Stimulated activated CD4-positive, alpha-beta T cell treated with anti-CD3 and anti-CD28 coated beads, Interleukin-4, amount 100 ng/mL, for 24 hours (primary cell): ENCODE results near the gene C1orf87.

Experiments used
- DNase-seq: peaks from one replicate; pipeline ENCODE4 v3.0.0-alpha.2; 2020

The C1orf87 gene

DNA sequence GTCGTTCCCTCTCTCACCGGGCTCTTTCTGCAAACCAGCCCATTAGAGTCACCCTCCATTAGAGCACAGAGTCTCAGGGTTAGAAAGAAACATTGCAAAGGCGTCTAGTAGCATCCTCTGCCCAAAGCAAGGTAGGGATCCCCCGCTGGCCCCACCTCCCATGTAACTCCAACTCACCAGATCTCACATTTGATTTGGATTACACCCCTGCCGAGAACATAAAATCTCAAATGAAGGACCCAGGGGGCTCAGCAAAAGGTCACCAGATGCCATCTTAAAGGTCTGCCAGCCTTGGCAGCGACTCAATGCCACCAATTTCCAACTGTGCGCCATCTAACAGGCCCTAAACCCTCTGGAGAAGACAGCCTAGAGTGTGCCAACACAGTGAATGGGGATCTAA lies 14.1 kb downstream of the C1orf87 start:
- DNase-seq = no peak

DNA sequence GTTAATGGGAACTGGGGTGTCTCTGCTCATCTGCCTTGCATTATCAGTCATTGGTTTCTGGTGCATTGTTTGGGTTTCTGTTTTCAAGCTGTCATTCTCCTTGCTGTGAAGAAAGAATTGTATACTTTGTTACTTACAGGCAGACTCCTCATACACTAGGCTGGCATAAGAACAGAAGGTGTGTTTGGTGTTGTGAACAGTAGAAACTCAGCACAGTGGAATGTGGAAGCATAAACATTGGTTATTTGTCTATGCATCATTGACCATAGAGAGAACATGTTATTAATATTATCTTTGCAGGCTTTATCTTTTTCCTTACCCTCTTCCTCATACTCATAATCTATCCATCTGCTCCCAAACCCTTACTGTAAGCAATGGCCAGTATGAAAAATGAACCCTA lies 18.2 kb downstream of the C1orf87 start:
- no peak for DNase-seq

DNA sequence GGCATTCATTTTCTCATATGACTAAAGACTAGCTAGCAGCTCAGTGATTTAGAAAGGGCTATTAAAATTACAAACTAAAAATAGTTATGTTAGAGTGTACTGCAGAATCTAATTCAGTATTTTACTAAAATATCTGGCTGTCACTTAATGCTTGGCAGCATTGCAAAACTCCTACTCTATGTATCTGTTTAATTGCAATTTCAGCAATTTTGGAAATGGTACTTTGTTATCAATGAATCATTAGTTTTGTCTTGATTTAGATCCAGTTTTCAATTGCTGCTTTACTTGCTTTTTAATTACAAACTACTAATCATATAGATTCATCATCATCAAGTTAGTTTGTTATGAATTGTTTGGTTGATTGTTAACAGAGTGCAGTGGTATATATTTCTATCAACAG lies 19.2 kb downstream of the C1orf87 start:
- DNase-seq = no peak

DNA sequence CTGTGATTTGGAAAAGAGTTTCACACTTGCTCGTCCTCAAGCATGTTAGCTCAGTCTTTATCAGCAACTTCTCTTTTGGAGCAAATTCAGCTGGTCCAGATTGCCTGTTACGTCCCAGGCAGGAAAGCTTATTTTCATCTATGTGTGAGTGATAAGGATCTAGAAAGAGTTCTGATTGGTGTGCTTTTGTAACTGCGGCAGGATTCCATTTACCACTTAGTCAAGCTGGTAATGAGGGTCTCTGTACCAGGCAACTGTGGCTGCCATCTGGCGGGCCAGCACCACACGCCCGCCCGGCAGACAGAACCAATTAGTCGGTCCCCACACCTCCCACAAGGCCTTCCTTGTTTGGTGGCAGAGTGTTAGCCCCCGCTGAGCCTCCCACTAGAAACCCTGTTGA lies 21.0 kb downstream of the C1orf87 start:
- DNase-seq = no peak

DNA sequence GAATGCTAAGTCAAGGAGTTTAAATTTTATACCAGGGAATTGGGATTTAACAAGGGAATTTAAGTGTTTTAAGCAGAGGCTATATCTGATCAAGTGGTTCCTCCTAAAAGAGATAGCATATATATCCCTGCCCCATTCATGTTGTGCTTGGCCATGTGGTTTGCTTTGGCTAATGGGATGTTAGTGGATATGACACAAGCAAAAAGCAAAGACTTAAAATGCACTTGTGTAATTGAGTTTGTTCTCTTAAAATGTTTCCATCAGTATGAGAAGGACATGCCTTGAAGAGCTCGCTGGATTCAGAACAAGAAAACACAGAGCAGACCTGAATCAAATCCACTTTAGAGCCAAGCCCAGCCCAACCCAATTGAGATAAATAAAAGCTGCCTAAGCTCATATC lies 22.4 kb downstream of the C1orf87 start:
- DNase-seq = no peak

DNA sequence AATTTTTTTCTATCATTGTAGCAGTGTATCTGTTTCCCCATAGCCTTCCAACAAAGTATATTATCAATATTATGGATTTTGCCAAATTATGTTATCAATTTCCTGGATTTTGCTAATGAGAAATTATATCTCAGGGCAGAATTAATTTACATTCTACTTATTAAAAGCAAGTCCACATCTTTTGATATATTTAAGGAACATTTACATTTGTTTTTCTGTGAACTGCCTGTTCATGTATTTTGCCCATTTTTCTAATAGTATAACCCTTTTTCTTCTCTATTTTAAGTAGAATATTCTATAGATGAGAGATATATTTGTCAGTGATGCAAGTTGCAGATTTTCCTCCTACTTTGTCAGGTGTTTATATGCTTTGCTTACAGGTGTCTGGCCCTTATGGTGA lies 24.4 kb downstream of the C1orf87 start:
- no peak for DNase-seq

DNA sequence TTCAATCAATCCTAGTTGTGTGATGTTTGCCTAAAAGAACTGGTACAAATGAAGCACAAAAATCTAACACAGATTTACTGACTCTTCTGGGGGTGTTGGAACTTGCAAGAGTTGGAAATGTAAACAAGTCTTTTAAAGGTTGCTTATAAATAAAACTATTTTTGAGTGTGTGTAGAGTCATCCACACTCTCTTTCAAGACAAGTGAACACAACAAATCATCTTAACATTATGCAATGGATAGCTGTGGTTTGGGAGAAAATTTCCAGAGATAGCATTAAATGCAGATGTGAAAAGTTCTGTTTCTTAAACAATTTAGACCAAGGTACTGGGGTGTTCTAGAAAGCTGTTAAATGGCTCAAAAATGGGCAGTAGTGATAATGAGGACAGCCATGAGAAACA lies 28.7 kb downstream of the C1orf87 start:
- no peak for DNase-seq

DNA sequence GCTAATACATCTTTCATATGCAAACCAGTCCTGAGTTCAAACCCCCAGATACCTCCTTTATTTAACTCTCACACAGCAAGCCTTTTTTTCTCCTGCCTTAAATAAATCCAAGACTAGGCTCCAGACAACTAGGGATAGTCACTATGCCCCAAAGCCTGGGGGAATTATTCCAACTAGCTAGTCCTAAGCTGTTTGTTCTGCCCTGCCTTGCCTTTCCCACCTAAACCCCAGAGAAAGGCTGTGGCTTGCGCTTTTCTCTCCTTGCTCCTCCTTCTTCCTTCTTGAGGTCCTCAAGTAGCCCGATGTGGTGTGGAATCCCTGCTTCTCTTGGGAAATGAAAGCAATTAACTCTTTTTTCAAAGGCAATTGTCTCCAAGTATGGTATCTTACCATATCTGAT lies 31.8 kb downstream of the C1orf87 start:
- DNase-seq = no peak

DNA sequence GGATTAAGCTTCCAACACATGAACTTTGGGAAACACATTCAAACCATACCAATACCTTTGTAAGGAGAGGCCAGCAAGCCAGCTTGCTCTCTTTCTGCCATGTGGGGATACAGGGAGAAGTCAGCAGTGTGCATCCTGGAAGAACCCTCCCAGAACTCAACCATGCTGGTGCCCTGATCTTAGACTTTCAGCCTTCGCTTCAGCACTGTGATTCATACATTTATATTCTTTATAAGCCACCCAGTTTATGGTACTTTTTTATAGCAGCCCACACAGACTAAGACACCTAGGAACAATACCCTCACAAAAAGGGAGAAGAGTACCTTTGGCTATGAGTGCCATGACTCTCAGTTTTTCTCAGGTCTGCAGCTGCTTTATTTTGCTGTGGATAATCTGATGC lies 35.9 kb downstream of the C1orf87 start:
- no peak for DNase-seq

DNA sequence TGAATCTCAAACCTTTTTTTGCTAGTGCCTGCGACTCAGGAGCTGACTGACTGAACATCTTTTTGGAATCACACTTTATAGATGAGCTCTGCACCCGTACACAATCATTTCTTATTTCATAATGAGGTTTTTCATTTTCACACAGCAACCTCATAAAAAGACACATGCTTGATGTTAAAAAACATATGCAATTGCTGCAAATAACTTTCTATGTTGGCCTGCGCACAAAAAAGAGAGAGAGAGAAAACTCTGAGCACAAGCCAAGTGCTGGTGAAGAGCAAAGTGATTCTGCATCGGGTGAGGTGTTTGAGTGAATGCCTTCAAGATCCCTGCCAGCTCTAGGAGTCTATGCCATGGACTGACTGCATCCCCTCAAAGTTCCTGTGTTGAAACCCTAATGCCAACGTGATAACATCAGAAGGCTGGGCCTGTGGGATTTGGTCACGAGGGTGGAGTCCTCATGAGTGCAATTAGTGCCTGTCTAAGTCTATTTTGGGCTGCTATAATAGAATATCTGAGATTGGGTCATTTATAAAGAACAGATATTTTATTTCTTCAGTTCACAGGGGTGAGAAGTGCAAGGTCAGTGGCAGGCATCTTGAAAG lies 36.6 kb downstream of the C1orf87 start:
- DNase-seq = no peak

DNA sequence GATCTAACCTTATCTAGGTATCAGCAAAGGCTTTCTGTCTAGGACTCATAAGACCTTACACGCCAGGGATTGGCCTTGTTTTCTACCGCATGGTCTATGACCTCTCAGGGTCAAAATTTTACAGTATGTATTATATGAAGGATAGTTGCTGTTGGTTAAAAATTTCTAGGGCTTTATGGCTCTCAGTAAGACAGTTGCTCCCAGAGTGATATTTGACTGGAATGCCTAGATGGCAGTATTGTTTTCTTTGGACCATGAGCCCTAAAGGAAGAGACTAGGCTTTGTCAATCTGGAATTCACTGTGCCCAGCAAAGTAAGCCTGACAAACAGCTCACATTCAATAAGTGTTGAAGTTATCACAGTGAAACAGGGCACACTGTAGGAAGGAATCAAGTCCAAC lies 37.6 kb downstream of the C1orf87 start:
- DNase-seq = no peak

DNA sequence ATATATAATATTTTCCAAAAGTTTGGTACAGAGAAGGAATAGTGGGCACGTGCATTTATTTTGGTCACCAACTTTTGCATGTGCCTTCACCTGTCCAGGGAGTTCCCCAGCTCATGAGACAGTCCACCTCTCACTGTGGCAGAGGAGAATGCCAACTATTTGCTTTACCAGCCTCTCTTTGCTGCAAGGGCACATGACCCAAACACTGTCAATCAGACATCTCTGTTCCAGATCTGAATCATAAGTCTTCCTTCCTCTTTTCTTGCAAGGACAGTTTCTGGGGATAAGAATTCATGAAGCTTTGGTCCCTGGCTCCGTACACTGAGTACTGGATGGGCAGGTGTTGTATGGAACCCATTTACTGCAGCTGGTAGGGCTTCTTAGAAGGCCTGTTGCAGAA lies 38.6 kb downstream of the C1orf87 start:
- DNase-seq = no peak

DNA sequence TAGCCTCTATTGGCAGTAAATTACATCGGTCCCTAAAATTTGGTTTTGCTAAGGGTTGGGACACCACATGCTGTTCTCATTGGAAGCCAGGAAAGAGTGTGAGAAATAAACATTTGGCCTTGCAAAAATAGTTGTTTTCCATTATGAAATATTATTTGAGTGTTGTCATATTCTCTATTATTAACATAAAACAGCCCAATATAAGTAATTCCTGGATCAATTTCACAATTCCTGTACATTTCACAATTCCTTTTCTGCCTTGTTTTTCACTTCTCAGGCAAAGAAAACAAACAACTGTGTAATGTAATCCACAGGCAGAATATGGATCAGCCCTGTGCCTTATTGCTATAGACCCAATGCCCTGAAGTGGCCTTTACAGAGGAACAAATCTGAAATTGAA lies 40.5 kb downstream of the C1orf87 start:
- no peak for DNase-seq

DNA sequence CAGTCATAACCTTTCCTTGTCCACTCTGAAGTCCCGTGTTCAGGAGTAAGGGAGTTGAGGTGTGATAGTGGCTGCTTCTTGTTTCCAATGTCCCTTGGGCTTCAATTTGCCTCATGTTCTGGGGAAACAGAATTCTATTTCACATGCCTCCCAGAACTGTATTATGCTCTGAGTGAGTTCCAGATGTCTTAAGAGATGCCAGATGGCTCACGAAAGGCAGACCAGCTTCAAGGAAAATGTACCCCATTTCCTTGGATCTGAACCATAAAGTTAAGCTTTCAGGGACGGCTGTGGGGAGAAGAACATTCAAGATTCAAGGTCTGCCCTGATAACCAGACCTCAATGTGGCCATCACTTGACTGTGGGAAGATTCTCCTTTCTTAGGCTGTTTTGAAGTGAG lies 42.4 kb downstream of the C1orf87 start:
- no peak for DNase-seq

DNA sequence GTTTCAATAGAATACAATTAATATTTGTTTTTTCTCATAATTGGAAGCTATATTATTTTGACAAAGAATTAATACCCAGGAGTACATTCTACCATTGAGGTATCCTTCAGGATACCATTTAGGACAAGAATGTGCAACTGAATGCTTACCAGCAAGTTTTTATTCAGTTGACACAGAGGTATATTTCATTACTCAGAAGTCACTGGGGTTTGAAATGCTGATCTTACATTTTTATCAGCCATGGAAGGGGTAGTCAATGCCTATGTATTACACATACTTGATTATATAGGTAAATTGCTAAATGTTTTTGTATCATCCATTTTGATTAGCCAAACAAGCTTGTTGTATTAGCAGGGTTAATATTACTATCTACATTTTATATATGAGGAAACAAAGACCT lies 48.0 kb downstream of the C1orf87 start:
- DNase-seq = no peak

DNA sequence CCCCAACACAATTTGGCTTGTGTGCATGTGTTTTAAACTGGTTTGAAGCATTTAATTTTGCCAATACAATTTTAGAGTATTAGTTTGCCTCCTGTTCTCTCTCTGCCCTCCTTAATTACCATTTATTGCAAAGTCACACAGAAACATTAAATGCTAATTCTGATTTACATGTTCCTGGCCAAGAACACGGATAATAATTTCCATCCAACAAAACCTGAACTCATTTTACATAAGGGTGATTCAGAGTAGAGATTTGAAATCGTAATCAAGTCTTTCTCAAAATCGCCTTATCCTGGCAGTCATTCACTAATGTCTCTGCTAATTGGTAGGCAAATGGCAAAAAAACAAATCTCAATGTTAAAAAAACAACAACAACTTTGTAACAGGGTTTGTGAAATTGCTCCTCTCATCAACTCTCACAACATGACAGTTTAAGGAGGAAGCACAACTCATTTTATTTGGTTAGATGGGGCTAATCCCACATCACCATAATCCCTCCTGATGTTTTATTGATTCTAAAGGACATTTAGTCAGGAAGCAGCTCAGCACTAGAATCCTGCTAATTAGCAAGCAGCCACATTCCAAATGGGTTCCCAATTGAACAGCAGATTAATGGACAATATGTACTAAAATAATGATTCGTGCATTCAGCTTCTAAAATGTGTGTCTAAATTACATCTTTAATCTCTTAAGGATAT lies 55.9 kb downstream of the C1orf87 start:
- DNase-seq = no peak

DNA sequence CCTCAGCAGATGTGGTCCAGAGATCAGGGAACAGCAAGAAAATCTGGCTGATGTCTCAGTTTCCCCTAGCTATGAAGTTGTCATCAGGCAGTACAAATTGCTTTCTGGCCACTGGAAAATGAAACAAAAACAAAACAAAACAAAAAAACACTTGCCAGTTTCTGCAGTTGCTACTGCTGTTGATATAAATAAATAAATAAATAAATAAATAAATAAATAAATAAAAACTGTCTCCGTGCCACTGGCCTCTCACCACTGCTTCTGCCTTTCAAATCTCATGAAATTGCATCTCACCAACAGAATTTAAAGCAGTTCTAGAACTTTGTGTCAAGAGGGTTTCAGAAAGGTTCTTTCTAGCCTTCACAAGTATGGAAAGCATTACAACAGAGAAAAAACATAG lies 62.9 kb downstream of the C1orf87 start:
- DNase-seq = no peak

DNA sequence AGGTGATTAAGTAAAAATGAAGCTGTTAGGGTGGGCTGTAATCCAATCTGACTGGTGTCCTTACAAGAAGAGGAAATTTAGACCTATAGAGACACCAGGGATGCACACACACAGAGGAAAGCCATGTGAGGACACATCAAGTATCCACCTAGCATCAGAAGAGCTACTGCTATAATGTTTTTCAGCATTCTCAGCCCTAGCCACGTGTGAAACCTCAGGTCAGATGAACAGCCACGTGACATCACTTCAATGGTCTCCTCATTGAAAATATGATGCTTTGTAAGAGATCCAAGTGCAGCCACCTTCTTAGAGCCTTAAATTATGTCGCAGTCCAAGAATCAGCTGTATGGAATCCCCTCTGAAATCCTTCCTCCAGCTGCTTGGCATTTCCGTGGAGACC lies 65.1 kb downstream of the C1orf87 start:
- DNase-seq = no peak

DNA sequence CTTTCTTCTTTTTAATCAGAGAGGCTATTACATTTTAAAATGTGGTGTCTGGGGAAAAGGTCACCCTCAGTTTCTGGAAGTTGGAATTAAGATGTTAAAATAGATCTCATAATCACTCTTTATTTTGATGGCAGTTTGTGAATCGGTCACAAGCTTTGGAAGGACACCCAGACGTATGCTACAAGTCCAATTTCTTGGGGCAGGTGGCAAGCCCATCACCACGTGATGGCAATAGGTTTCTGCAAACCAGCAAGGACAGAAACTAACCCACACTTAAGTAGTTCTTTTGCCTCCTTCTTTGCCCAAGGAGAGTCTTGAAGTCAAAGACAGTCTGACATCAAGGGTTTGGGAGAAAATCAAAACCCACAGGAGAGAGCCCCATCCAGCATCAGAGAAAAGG lies 72.9 kb downstream of the C1orf87 start:
- DNase-seq = no peak

DNA sequence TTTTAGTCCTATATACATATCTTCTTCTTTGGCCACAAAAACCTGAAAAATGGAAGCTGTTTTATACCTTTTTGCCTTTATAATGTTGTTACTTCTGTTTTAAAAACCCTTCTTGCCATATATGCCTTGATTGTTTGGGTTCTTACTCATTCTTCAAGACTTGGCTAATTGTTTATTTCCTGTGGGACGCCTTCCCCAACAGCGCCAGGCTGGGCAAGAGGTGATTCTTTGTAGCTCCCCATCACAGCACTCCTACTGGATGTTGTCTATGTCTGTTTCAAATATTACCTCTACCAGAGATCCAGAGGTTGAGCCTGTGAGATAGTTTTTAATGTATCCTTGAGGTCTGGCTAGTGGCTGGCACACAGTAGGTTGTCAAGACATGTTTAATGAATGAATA lies 73.8 kb downstream of the C1orf87 start:
- DNase-seq = no peak

DNA sequence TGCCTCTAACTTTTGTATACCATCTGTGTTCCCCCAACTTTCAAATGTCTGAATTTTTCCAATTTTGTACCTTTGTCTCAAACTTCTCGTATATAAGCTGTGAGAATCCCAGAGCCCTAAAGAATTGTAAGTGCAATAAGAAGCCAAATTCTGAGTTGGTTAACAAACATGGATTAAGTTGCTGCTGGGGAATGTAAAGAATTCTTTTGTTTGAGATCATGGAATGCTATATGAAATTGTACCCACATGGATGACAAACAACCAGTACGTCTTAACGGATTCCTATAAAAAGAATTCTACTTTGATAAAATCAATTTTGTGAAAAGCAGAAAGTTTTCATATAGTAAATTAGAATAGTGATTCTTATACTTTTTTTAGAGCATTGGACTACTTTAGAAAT lies 74.6 kb downstream of the C1orf87 start:
- DNase-seq = no peak

DNA sequence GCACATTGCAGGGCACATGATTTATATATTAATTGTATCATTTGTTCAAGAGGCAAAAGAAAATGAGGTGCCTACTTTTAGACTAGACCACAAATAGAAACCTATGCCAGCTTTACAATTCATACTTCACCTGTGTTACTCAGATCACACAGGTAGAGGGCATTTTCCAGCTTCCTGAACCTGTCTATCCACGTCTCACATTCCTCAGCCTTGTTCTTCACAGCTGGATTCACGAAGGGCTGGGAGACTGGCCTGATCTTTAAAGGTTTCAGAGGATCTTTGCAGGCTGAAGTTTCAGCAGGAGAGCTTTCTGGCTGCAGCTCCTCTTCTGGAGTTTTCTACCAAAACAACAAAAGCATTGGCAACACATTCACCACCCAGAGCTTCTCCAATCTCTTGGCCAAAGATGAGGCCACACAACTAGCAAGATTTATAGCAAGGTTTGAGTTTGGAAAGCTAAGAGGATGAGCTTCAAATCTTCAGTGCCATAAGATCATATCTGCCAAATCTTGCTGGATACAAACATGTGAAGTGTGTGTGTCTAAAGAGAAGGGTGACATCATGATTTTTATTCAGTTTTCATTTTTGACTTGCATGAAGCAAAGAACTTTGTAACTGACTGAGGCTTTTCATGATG lies 76.0 kb downstream of the C1orf87 start:
- no peak for DNase-seq

DNA sequence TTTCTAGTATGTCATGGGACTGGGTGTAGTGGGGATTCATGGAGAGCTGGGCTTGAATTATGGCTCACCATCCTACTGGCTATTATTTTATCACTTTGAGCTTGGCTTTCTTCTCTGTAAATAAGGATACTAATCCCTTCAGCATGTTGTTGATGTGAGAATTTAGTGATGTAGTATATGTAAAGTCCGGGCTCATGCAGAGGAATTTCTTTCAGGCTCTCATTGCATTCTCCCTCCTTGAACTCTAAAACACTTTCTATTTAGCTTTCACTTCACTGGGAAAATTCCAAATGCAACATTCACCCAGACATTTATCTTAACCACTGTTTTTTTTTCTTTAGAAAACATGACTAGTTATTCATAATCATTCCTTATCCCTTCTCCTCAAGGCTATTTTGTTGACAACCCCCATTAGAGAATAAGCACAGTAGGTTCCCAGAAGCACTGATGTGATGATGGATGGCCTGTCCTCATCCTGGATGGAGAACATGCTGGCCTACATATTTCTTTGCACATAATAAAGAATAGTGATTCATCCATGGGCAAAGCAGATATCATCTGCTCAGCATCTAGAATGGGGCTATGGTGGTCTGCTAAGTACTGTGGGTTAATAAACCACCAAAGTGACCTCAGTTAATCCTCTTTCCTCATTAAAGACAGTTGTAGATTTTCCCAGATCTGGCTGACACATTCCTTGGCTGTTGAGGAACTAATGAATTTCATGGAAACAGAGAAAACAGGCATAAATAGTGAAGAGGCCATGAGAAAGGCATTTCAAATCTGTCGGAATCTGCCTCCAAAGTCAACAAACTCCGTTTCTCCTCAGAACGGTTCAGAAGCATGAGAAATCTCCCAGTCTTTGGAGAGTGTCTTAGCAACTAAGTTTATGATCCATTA lies 79.0 kb downstream of the C1orf87 start:
- DNase-seq = no peak
